HG03066 (cell line): ENCODE measurements around the gene NR1H3.
"Not testable (repeated sequence)": the region's sequence is repeated elsewhere in the genome, so short reads cannot be mapped to it uniquely, and the experiment has no call there.

Experiments
- ATAC-seq: cut with Tn5 transposase; IDR thresholded peaks from one replicate; pipeline ENCODE4 v1.9.1; 2021; ENCODE audit warnings: low read depth; ENCODE audit not compliant: unreplicated experiment

The NR1H3 gene

DNA sequence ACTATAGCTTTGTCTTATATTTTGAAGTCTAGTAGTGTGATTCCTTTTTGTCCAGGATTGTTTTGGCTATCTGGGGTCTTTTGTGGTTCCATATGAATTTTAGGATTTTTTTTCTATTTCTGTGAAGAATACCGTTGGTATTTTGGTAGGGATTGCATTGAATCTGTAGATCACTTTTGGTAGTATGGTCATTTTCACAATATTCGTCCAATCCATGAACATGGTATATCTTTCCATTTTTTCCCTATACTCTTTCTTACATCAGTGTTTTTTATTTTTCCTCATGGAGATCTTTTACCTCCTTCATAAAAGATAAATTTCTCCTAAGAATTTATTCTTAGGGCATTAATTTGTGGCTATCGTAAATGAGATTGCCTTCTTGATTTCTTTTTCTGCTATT is 41.3 kb downstream of the NR1H3 start:
- no peak for ATAC-seq

DNA sequence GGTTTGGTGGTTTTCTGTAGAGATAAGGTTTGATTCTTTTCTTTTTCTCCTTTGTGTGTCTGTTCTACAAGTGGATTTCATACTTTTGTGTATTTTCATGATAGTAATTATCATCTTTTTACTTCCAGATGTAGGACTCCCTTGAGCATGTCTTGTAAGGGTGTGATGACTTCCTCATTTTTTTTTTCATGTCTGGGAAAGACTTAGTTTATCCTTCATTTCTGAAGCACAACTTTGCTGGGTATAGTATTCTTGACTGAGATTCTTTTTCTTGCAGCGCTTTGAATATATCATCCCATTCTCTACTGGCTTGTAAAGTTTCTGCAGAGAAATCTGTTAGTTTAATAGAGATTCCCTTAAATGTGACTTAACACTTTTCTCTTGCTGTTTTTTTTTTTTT is 45.1 kb downstream of the NR1H3 start:
- no peak for ATAC-seq

DNA sequence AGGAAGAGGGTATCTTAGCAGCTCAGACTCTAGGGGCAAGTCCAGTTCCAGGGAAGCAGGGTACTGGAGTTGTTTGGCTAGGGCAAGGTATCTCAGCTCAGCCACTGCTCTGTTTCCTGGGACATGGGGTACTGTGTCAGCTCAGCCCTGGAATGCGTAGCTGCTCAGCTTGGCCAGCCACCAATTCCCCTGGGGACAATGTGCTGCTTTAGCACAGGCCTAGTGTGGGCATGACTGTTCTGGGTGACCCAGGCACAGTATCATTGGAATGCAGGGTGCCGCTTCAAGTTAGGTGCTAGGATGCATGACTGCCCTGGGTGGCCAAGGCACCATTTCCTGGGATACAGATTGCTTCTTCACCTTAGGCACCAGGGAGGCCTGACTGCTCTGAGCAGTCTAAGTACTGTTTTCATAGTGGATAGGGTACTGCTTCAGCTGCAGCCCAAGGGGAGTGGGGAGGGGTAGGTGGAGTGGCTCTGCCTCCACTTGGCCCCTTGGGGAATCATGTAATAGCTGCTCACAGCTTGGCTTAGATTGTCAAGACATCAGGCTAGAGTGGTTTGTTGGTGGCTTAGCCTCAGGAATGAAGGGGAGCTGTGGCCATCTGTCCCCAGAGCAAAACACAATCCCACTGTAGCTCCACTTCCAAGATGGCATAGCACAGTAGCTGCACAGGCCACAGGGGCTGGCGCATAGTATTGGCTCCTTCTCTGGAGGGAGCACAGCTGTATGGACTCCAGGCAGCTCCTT is 48.1 kb downstream of the NR1H3 start:
- no peak for ATAC-seq

DNA sequence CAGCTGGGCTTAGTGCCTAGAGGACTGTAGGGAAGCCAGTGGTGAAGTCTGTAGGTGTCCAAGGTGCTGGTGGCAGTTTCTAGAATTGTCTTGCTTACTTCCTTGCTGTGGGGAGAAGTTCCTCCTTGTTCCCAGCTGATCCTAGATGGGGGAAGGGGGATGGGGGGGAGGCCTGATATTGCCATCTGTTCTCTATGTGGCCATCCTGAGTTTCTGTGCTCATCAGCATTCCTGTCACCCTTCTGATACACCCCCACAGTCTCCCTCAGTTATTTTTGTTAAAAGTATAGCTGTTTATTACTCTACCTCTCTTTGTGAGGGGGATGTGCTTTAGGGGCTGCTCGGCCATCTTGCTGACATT is 48.7 kb downstream of the NR1H3 start:
- no peak for ATAC-seq

DNA sequence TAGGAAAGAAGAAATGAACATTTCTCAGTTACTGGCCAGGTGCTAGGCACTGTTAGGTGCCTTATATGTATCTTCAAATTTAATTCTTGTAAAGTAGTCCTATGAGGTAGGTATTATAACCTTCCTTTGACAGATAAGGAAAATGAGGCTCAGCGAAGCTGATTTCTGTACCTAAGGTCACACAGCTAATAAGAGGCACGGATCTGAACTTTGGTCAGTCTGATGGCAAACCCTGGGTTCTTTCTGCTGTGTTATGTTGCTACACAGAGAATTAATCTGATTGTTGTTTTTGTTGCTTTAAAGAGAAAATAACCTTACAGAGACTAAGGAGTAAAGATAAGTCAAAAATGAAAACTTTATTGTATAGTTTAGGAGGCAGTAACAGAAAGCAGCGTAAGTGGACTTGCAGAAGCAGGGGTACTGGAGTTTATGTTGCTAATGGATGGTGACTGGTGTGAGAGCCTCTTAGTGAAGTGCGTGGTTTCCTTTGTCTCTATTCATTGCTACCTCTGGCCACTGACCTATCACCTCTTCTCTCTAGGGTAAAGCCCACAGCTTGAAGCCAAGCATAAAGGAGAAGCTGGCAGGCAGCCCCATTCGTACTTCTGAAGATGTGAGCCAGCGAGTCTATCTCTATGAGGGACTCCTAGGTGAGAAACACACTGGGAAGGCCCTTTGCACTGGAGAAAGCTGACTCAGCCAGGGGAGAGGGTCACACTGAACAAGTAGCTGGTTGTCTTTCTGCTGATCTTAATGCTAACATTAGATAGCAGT is 50.4 kb downstream of the NR1H3 start:
- no peak for ATAC-seq

DNA sequence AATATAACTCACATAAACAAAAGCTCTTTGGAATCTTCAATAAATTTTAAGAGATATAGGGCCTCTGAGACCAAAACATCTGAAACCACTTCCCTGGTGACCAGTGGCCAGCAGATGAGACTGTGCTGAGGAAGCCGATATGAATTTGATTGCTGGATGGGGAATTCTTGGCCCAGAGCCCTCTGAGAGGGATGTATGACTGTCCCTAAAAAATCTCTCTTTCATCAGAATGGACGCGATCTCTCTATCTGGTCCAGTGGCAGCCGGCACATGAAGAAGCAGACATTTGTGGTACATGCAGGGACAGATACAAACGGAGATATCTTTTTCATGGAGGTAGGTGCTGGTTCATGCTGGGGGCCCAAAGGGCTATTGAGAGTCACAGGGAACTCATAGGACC is 57.2 kb downstream of the NR1H3 start:
- ATAC-seq: no peak

DNA sequence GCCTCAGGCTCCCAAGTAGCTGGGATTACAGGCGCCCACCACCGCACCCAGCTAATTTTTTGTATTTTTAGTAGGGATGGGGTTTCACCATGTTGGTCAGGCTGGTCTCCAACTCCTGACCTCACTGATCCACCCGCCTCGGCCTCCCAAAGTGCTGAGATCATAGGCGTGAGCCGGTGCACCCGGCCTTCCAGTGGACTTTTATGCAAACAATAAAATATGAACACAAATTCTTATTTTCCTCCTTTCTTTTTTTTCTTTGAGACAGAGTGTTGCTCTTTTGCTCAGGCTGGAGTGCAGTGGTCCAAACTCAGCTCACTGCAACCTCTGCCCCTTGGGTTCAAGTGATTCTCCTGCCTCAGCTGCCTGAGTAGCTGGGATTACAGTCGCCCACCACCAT is 58.7 kb downstream of the NR1H3 start:
- not testable (repeated sequence) for ATAC-seq

DNA sequence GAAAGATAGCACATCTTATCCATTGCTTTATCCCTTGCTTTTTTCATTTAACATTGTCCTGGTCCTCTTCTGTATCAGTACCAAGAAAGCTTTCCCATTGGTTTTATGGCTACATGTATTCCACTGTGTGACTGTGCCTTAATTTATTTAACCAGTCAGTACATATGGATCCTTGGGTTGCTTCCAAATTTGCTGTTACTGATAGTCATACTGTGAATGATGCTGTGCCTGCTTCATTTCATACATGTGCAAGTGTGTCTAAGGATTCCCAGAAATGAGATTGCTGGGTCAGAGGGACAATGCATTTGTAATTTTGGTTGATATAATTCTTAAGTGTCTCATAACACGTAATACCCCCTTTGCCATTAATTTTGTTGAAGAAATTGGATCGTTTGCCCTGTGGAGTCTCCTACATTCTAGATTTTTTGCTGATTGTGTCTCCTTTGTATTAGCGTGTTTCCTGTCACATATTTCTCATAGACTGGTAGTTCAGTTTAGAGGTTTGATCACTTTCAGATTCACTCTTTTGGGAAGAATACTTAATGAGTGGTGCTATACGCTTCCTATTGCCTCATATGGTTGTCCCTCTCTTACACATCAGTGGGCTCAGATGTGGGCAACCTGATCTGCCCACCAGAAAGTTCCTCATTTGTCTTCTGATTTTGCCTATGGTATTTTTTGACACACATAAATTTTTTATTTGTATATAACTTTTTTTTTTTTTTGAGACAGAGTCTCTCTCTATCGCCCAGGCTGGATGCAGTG is 59.5 kb downstream of the NR1H3 start:
- ATAC-seq: peak; percentile 83

DNA sequence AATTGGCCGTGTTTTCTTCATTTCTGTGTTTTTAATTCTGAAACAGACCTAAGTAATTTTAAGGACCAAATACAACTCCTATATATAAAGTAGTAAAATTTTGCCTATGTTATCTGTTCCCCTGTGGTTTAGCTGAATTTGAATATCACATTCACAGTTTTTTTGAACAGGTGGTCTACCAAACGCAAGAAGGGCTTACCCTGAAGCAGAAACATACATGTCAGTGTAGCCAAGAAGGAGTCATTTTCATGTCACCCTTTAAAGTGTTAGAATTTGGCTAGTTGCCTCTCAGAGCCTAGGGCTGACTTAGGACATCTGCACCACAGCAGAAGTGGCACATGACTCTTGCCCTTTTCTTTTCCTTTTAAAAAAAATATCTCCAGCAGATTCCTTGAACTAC is 60.4 kb downstream of the NR1H3 start:
- no peak for ATAC-seq
